Measurements from ENCODE around the gene REEP5. TPM values are rescaled to one million over a fixed set of nuclear protein-coding genes. Genes with fewer than 3 reads are reported as not detected.

REEP5 gene
- total RNA-seq, 1 experiment from 2014 or later, result 112 TPM

DNA sequence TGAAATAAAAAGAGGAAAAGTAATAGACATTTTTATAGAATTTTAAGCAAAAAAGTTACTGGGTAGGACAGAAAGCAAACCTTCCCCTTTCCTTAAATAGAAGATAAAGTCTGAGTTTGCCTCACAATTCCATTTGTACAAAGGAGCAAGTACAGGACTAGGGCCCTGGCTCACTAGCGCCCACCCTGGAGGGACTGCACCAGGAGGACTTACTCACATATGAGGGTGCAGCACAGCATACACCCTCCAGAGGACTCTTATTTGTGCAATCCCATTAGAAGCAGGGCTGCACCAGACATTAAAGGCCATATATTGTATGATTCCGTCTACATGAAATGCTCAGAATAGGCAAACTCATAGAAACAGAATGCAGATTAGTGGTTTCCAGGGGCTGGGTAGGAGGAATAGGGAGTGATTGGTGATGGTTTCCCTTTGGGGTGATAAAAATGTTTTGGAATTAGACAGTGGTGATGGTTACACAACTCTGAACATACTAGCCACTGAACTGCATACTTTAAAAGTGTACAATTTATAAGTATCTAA, 4.5 kb downstream of the REEP5 start:
- no peak for DNase-seq (ENCODE audit: low read depth, low spot score)
- no peaks in the 10 kb centered on the region for H3K9me3 ChIP-seq (ENCODE audit: control insufficient read depth, insufficient read depth, low read depth, low read length)
- intact Hi-C loops (cut with micrococcal nuclease; ENCODE audit: unreplicated experiment), result no loop called here
- TF ChIP-seq CTCF (IDR thresholded peaks at IDR 0.05), result peak; percentile 71
- TF ChIP-seq REST (IDR thresholded peaks at IDR 0.05; ENCODE audit: insufficient read depth in 1 of 2, low read depth in 2 of 2, low read length in 1 of 2), result no peak
- H3K4me1 ChIP-seq (ENCODE audit: control insufficient read depth, insufficient read depth, low read length), result peaks cover 40% of the 10 kb centered on the region
- ATAC-seq, result no peak
- in situ Hi-C loops (cut with HindIII; ENCODE audit: low pct_unique_long_range_greater_than_20kb, low sequenced_read_pairs), result no loop called here
- CTCF ChIA-PET, result interaction anchor here (0.6 kb wide), 1 partner anchor 69 kb away, joined by 4 read pairs; no protein-coding TSS in a partner anchor
- no TSS peak for BruUV-seq (replicated peaks)
- no peak overlapping the region for H3K27ac ChIP-seq (ENCODE audit: low read length)
- peaks cover 34% of the 10 kb centered on the region for H3K36me3 ChIP-seq (ENCODE audit: control insufficient read depth, insufficient read depth, low read length)
- no peaks in the 10 kb centered on the region for H3K27me3 ChIP-seq (ENCODE audit: control insufficient read depth, insufficient read depth, low read length)
- POLR2A ChIA-PET, result no interaction called here
- no peak overlapping the region for H3K4me3 ChIP-seq (ENCODE audit: low read depth in 2 of 2, low read length in 2 of 2)

- H3K4me3 ChIP-seq (ENCODE audit: low read depth in 2 of 2, low read length in 2 of 2), result no peak overlapping the region
- DNase-seq (ENCODE audit: low read depth, low spot score) (no peak), ATAC-seq (no peak)
- no peaks in the 10 kb centered on the region for H3K27me3 ChIP-seq (ENCODE audit: control insufficient read depth, insufficient read depth, low read length)
- H3K9me3 ChIP-seq (ENCODE audit: control insufficient read depth, insufficient read depth, low read depth, low read length), result no peaks in the 10 kb centered on the region
- intact Hi-C loops (cut with micrococcal nuclease; ENCODE audit: unreplicated experiment), result no loop called here
- in situ Hi-C loops (cut with HindIII; ENCODE audit: low pct_unique_long_range_greater_than_20kb, low sequenced_read_pairs), result no loop called here
- TF ChIP-seq SIN3A (IDR thresholded peaks at IDR 0.05; ENCODE audit: borderline replicate concordance, insufficient read depth, low read depth, low read length), result no peak
- no peak for TF ChIP-seq POLR2AphosphoS5 (IDR thresholded peaks at IDR 0.05; ENCODE audit: low read depth, low read length)
- TF ChIP-seq TCF7L2 (IDR thresholded peaks at IDR 0.05; ENCODE audit: low read depth, low read length), result no peak
- TF ChIP-seq CTCF (IDR thresholded peaks at IDR 0.05), result no peak
- TF ChIP-seq REST (IDR thresholded peaks at IDR 0.05; ENCODE audit: insufficient read depth in 1 of 2, low read depth in 2 of 2, low read length in 1 of 2), result no peak
- no TSS peak for BruUV-seq (replicated peaks)
- ChIA-PET CTCF (no interaction called here), POLR2A (interaction anchor here (0.5 to 0.6 kb wide), 2 partner anchors 18 to 27 kb away, joined by 3 to 8 read pairs; no protein-coding TSS in a partner anchor)
- no peak overlapping the region; the same call in 1 of the 2 replicates for H3K27ac ChIP-seq (ENCODE audit: low read length)
- H3K36me3 ChIP-seq (ENCODE audit: control insufficient read depth, insufficient read depth, low read length), result peaks cover 45% of the 10 kb centered on the region
- peaks cover 38% of the 10 kb centered on the region for H3K4me1 ChIP-seq (ENCODE audit: control insufficient read depth, insufficient read depth, low read length)
These were observed 6.2 kb downstream of the REEP5 start for GRCh38 chr5:112915831-112916230.
